Measurements from ENCODE around the gene ESR1.

DNA sequence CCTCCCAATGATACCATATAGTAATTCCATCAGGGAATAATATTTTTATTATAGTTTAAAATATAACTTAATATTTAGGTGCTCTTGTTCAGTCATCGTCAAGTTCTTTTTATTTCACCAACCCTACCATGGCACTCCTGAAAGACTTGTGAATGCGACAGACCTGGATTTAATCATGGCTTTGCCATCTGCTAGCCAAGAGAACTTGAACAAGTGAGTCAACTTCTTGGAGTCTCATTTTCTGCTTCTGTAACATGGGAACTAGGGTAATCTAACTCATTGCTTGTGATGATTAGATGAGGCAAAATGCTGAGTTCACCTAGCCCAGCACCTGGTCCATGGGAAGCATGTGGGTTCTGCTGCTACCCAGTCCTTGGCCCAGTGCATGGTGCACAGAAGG, 62.9 kb downstream of the ESR1 start:
- TF ChIP-seq, protein P1, sequence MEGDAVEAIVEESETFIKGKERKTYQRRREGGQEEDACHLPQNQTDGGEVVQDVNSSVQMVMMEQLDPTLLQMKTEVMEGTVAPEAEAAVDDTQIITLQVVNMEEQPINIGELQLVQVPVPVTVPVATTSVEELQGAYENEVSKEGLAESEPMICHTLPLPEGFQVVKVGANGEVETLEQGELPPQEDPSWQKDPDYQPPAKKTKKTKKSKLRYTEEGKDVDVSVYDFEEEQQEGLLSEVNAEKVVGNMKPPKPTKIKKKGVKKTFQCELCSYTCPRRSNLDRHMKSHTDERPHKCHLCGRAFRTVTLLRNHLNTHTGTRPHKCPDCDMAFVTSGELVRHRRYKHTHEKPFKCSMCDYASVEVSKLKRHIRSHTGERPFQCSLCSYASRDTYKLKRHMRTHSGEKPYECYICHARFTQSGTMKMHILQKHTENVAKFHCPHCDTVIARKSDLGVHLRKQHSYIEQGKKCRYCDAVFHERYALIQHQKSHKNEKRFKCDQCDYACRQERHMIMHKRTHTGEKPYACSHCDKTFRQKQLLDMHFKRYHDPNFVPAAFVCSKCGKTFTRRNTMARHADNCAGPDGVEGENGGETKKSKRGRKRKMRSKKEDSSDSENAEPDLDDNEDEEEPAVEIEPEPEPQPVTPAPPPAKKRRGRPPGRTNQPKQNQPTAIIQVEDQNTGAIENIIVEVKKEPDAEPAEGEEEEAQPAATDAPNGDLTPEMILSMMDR (optimal IDR thresholded peaks at IDR 0.05 in 1 of 3, IDR thresholded peaks at IDR 0.05 in 1 of 3, conservative IDR thresholded peaks at IDR 0.05 in 1 of 3; ENCODE audit: extremely low read depth in 1 of 3, insufficient read depth in 2 of 3, low read length in 3 of 3) = no peak
- no peak for TF ChIP-seq EZH2 (IDR thresholded peaks at IDR 0.05; ENCODE audit: low read length)

Data from keratinocyte (primary cell).